Stimulated activated memory B cell treated with anti-CD40 and anti-IgM and Interleukin-4, amounts not matched to agents 10 μg/mL and 1 μg/mL and 100 μg/mL, for 72 hours (primary cell): ENCODE data around the gene SIN3B.

Experiments
- ATAC-seq: fragments of 150-1000 bp; cut with Tn5 transposase; 2 replicates; pipeline ENCODE4 v1.10.0; 2021
- H3K27ac Mint-ChIP-seq: one replicate; pipeline ENCODE4 v1.8.0; 2022; ENCODE audit warnings: mild to moderate bottlenecking, mixed read lengths
- H3K27me3 Mint-ChIP-seq: one replicate; pipeline ENCODE4 v1.8.0; 2022; ENCODE audit warnings: mixed read lengths
- H3K36me3 Mint-ChIP-seq: one replicate; pipeline ENCODE4 v1.8.0; 2022; ENCODE audit warnings: mixed read lengths
- H3K4me1 Mint-ChIP-seq: one replicate; pipeline ENCODE4 v1.8.0; 2022; ENCODE audit warnings: mixed read lengths
- H3K4me3 Mint-ChIP-seq: one replicate; pipeline ENCODE4 v1.8.0; 2022; ENCODE audit warnings: mild to moderate bottlenecking, moderate library complexity, mixed read lengths
- H3K9me3 Mint-ChIP-seq: one replicate; pipeline ENCODE4 v1.8.0; 2022; ENCODE audit warnings: mixed read lengths

Gene SIN3B

DNA sequence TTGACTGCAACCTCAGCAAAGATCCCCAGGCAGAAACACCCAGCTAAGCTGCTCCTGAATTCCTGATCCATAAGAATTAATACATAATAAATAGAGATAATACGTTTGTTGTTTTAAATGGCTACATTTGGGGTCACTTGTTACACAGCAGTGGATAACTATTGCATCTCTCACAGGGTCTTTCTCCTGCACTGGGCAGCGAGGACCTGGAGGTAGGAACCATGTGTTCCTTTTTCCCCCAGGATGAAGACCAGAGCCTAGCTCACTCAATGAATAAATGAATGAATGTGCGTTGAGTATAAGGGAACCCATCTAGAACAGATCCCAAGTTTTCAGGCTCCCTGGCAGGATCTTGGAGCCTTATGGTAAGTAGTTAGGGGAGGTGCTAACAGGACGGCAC is 90.3 kb downstream of the SIN3B start:
- Mint-ChIP-seq H3K36me3 (no peaks in the 10 kb centered on the region), H3K4me1 (no peaks in the 10 kb centered on the region), H3K9me3 (peaks cover 4% of the 10 kb centered on the region), H3K27ac (no peak overlapping the region), H3K27me3 (peaks cover 55% of the 10 kb centered on the region), H3K4me3 (no peak overlapping the region)
- no peak for ATAC-seq

GRCh38 chr19:16920816-16921529 is 91.8 kb downstream of the SIN3B start:
- peaks cover 12% of the 10 kb centered on the region for H3K9me3 Mint-ChIP-seq
- no peaks in the 10 kb centered on the region for H3K4me1 Mint-ChIP-seq
- ATAC-seq: no peak
- no peak overlapping the region for H3K4me3 Mint-ChIP-seq
- H3K27me3 Mint-ChIP-seq: peaks cover 52% of the 10 kb centered on the region
- H3K27ac Mint-ChIP-seq: no peak overlapping the region
- H3K36me3 Mint-ChIP-seq: no peaks in the 10 kb centered on the region

DNA sequence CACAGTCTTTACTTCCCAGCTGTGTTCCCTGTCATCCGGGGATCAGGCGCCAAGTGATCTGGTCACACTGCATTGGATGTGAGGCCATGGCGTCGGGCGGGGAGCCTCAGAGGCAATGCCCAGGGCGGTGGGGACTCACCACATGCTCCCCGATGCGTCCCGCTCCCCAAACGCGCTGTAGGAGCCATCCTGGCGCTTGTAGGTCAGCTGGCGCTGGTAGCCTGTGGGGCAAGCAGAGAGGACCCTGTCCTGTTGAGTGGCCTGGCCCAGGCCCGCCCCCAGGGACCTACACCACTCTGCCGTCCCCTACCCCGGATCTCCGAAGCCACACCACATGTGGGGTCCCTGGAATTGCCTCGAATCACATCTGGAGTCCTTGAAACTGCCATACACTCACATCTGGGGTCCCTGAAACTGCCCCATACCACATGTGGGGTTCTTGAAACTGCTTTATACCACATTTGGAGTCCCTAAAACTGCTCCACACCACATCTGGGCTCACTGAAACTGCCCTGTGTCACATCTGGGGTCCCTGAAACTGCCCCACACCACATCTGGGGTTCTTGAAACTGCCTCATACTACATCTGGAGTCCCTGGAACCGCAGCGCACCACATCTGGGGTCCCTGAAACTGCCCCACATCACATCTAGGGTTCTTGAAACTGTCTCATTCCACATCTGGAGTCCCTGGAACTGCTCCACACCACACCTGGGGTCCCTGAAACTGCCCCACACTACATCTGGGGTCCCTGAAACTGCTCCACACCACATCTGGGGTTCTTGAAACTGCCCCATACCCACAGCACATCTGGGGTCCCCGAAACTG is 92.8 kb downstream of the SIN3B start:
- Mint-ChIP-seq H3K36me3 (peaks cover 7% of the 10 kb centered on the region), H3K4me3 (no peak overlapping the region), H3K9me3 (peaks cover 18% of the 10 kb centered on the region), H3K27me3 (peaks cover 53% of the 10 kb centered on the region), H3K4me1 (no peaks in the 10 kb centered on the region), H3K27ac (no peak overlapping the region)
- no peak for ATAC-seq

DNA sequence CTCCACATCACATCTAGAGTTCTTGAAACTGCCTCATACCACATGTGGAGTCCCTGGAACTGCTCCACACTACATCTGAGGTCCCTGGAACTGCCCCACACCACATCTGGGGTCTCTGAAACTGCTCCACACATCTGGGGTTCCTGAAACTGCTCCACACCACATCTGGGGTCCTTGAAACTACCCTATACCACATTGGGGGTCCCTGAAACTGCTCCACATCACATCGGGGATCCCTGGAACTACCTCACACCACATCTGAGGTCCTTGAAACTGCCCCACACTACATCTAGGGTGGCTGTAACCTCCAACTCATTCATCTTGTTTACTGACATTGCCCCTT is 93.4 kb downstream of the SIN3B start:
- Mint-ChIP-seq H3K4me3 (no peak overlapping the region), H3K9me3 (peaks cover 18% of the 10 kb centered on the region), H3K4me1 (no peaks in the 10 kb centered on the region), H3K27ac (no peak overlapping the region), H3K36me3 (peaks cover 7% of the 10 kb centered on the region), H3K27me3 (peaks cover 55% of the 10 kb centered on the region)
- no peak for ATAC-seq

GRCh38 chr19:16922949-16923348 is 93.8 kb downstream of the SIN3B start:
- ATAC-seq: no peak
- Mint-ChIP-seq H3K27me3 (peaks cover 55% of the 10 kb centered on the region), H3K36me3 (peaks cover 7% of the 10 kb centered on the region), H3K4me3 (no peak overlapping the region), H3K9me3 (peaks cover 18% of the 10 kb centered on the region), H3K27ac (no peak overlapping the region), H3K4me1 (no peaks in the 10 kb centered on the region)

DNA sequence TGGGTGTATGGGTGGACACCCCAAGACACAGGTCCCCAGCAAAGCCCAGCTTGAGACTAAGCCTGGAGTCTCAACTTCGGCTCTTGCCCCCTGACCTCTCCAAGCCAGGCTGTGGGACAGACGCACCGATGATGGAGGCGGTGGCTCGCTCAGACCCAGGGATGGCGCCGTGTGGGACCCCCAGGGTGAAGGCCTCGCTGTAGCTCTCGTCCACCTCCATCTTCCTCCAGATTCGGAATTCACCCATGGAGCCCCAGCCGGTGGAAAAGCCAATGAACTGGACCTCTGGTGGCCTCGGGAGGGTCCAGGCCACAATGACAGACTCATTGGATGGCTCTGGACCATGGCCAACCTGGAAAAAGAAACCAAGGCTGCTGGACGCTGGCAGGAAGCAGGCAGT is 98.7 kb downstream of the SIN3B start:
- Mint-ChIP-seq H3K4me3 (no peak overlapping the region), H3K27ac (no peak overlapping the region), H3K36me3 (peaks cover 7% of the 10 kb centered on the region), H3K27me3 (peaks cover 61% of the 10 kb centered on the region), H3K4me1 (no peaks in the 10 kb centered on the region), H3K9me3 (peaks cover 17% of the 10 kb centered on the region)
- no peak for ATAC-seq

- H3K27me3 Mint-ChIP-seq: peaks cover 56% of the 10 kb centered on the region
- H3K36me3 Mint-ChIP-seq: peaks cover 7% of the 10 kb centered on the region
- ATAC-seq: no peak
- H3K4me3 Mint-ChIP-seq: no peak overlapping the region
- no peak overlapping the region for H3K27ac Mint-ChIP-seq
- no peaks in the 10 kb centered on the region for H3K4me1 Mint-ChIP-seq
- H3K9me3 Mint-ChIP-seq: peaks cover 18% of the 10 kb centered on the region
Observed at GRCh38 chr19:16928351-16928750, 99.2 kb downstream of the SIN3B start.

- Mint-ChIP-seq H3K36me3 (peaks cover 7% of the 10 kb centered on the region), H3K4me3 (no peak overlapping the region), H3K27ac (no peak overlapping the region), H3K4me1 (no peaks in the 10 kb centered on the region), H3K27me3 (peaks cover 54% of the 10 kb centered on the region), H3K9me3 (peaks cover 24% of the 10 kb centered on the region)
- ATAC-seq: no peak
Observed at GRCh38 chr19:16928916-16929315, 99.7 kb downstream of the SIN3B start.
